ENCODE measurements around the gene CERS2.

The CERS2 gene

GRCh38 chr1:150926097-150926741 lies 48.4 kb downstream of the CERS2 start, which contains the start of gene SETDB1 (continued):
- TF ChIP-seq ZEB2 (tag by site-specific recombination; IDR thresholded peaks at IDR 0.05) (peak; percentile 89), ZNF175 (tag by site-specific recombination; IDR thresholded peaks at IDR 0.05) (no peak), REPIN1 (tag by site-specific recombination; IDR thresholded peaks at IDR 0.05; ENCODE audit: low read depth) (no peak), ZNF830 (tag by site-specific recombination; IDR thresholded peaks at IDR 0.05; ENCODE audit: low read depth) (no peak), ZNF707 (tag by site-specific recombination; IDR thresholded peaks at IDR 0.05) (no peak), REST (tag by site-specific recombination; IDR thresholded peaks at IDR 0.05) (no peak), ZBTB20 (tag by site-specific recombination; IDR thresholded peaks at IDR 0.05) (no peak), ZNF157 (tag by site-specific recombination; IDR thresholded peaks at IDR 0.05) (no peak), CTCF (tag by site-specific recombination; IDR thresholded peaks at IDR 0.05) (peak; percentile 63; the same call in 1 of the 2 replicates), ZNF777 (tag by site-specific recombination; IDR thresholded peaks at IDR 0.05; ENCODE audit: borderline replicate concordance) (peak; percentile 77; the same call in 1 of the 2 replicates), ZNF558 (tag by site-specific recombination; IDR thresholded peaks at IDR 0.05) (peak; percentile 45; the same call in 1 of the 2 replicates), ZSCAN4 (tag by site-specific recombination; IDR thresholded peaks at IDR 0.05) (0 out of 2 replicates have a peak, but pooled peaks have one; percentile 16), ZNF521 (tag by site-specific recombination; IDR thresholded peaks at IDR 0.05) (no peak), ZNF426 (tag by site-specific recombination; IDR thresholded peaks at IDR 0.05) (no peak), ZNF248 (tag by site-specific recombination; IDR thresholded peaks at IDR 0.05) (no peak), MZF1 (tag by site-specific recombination; IDR thresholded peaks at IDR 0.05; ENCODE audit: borderline replicate concordance) (peak; percentile 64; the same call in 1 of the 2 replicates), ZFP41 (tag by site-specific recombination; IDR thresholded peaks at IDR 0.05; ENCODE audit: borderline replicate concordance) (no peak), ZNF692 (tag by site-specific recombination; IDR thresholded peaks at IDR 0.05) (peak; percentile 73; the same call in 1 of the 2 replicates), ZNF324 (tag by site-specific recombination; IDR thresholded peaks at IDR 0.05) (peak; percentile 72; the same call in 1 of the 2 replicates), ZNF354C (tag by site-specific recombination; IDR thresholded peaks at IDR 0.05; ENCODE audit: borderline replicate concordance, low read depth) (no peak), ZNF391 (tag by site-specific recombination; IDR thresholded peaks at IDR 0.05; ENCODE audit: borderline replicate concordance, low read depth) (0 out of 2 replicates have a peak, but pooled peaks have one; percentile 48), ZNF530 (tag by site-specific recombination; IDR thresholded peaks at IDR 0.05; ENCODE audit: low read depth) (no peak), ZNF112 (tag by site-specific recombination; IDR thresholded peaks at IDR 0.05) (no peak), KLF16 (tag by site-specific recombination; IDR thresholded peaks at IDR 0.05) (no peak; the same call in none of the 2 replicates), ZNF785 (tag by site-specific recombination; IDR thresholded peaks at IDR 0.05) (no peak), ZNF24 (tag by site-specific recombination; IDR thresholded peaks at IDR 0.05) (peak; percentile 84; the same call in 1 of the 2 replicates), EGR2 (tag by site-specific recombination; IDR thresholded peaks at IDR 0.05; ENCODE audit: low read depth) (peak; percentile 89), ZNF37A (tag by site-specific recombination; IDR thresholded peaks at IDR 0.05) (no peak), HIC1 (tag by site-specific recombination; IDR thresholded peaks at IDR 0.05) (peak; percentile 68)

Data from HEK293 (cell line).